ENCODE measurements around the gene CERS6. TPM values are rescaled to one million over a fixed set of nuclear protein-coding genes. Genes with fewer than 3 reads are reported as not detected.

CERS6 gene
- total and polyA plus RNA-seq, 10 of the 15 experiments (the other 5 are each of a cell fraction or from before 2014, with no cell fraction given) = 1.3 to 20.4 (median 14.1) TPM

DNA sequence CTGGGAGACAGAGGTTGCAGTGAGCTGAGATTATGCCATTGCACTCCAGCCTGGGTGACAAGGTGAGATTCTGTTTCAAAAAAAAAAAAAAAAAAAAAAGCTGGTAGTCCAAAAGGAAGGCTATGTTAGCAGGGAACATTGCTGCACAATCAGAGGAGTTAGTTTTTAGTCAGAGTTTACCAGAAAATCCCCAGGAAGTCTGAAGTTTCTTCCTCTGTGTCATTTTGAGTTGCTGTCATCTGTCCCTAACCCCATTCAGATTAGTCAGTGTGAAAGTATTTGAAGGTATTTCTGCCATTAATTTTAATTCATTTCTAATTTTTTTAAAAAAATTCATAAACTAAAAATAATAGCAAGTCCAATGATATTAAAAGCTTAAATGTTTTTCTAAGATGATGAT is 33.5 kb upstream of the CERS6 start:
- no peaks in the 10 kb centered on the region; the same call in 1 of the 2 replicates for H3K4me1 ChIP-seq (ENCODE audit: control insufficient read depth, insufficient read depth, low read length)
- H2AFZ ChIP-seq (ENCODE audit: control insufficient read depth, low read depth, low read length) = no peak overlapping the region
- no peaks in the 10 kb centered on the region for H3K27me3 ChIP-seq (replicated peaks in 1 of 2; ENCODE audit: control insufficient read depth in 2 of 2, insufficient read depth in 2 of 2, low read length in 1 of 2)
- H3K36me3 ChIP-seq (ENCODE audit: control insufficient read depth in 2 of 2, insufficient read depth in 2 of 2, low read length in 1 of 2) = no peaks in the 10 kb centered on the region
- intact Hi-C loops (cut with micrococcal nuclease; ENCODE audit: unreplicated experiment) = loop anchor here (5.0 kb wide), 1 partner anchor 70 kb away; no protein-coding TSS in a partner anchor
- in situ Hi-C loops (cut with MboI) = no loop called here
- no peak overlapping the region for H3K4me3 ChIP-seq
- ChIA-PET SMC1A (ENCODE audit: uncharacterized antibody, unreplicated experiment) (interaction anchor here (0.9 kb wide), 1 partner anchor 289 kb away, joined by 3 read pairs; no protein-coding TSS in a partner anchor), RAD21 (ENCODE audit: unreplicated experiment) (no interaction called here), CTCF (no interaction called here), POLR2A (no interaction called here)
- peaks cover 2% of the 10 kb centered on the region; the same call in 2 of the 3 replicates for H3K9me3 ChIP-seq (replicated peaks; ENCODE audit: control insufficient read depth, insufficient read depth, low read length)
- FAIRE-seq = no peak
- no peak overlapping the region for H3K9ac ChIP-seq (ENCODE audit: control insufficient read depth, insufficient read depth, low read length)
- ATAC-seq = peak; percentile 85
- no peak overlapping the region for H3K4me2 ChIP-seq (ENCODE audit: control insufficient read depth, insufficient read depth)
- no TSS peak for BruUV-seq (replicated peaks)
- no peak overlapping the region for H3K27ac ChIP-seq (ENCODE audit: control insufficient read depth, insufficient read depth)
- peak; percentile 32 for DNase-seq (ENCODE audit: low read depth, low spot score)
- H3K79me2 ChIP-seq (ENCODE audit: control insufficient read depth, insufficient read depth, low read length) = no peaks in the 10 kb centered on the region
- no peaks in the 10 kb centered on the region for H4K20me1 ChIP-seq (ENCODE audit: control insufficient read depth, insufficient read depth)
- TF ChIP-seq BCL11A (IDR thresholded peaks at IDR 0.05; ENCODE audit: low read depth, low read length) (no peak), GABPA (IDR thresholded peaks at IDR 0.05; ENCODE audit: low read depth) (0 out of 2 replicates have a peak, but pooled peaks have one; percentile 28), RELA (IDR thresholded peaks at IDR 0.05; ENCODE audit: borderline replicate concordance, partially characterized antibody) (no peak), NFYA (IDR thresholded peaks at IDR 0.05; ENCODE audit: borderline replicate concordance, low read depth, low read length) (no peak), SREBF1 (IDR thresholded peaks at IDR 0.05; ENCODE audit: low read length) (no peak), PAX8 (IDR thresholded peaks at IDR 0.05) (no peak), MYB (IDR thresholded peaks at IDR 0.05; ENCODE audit: borderline replicate concordance, low read depth, low read length) (no peak), NKRF (conservative IDR thresholded peaks at IDR 0.05) (no peak), POLR2AphosphoS5 (IDR thresholded peaks at IDR 0.05; ENCODE audit: low read length) (no peak), SMARCA5 (IDR thresholded peaks at IDR 0.05) (no peak), JUNB (IDR thresholded peaks at IDR 0.05) (peak; percentile 63), DPF2 (IDR thresholded peaks at IDR 0.05) (no peak), NFIC (IDR thresholded peaks at IDR 0.05; ENCODE audit: low read depth, low read length) (peak; percentile 58)
- TF ChIP-seq, protein P1, sequence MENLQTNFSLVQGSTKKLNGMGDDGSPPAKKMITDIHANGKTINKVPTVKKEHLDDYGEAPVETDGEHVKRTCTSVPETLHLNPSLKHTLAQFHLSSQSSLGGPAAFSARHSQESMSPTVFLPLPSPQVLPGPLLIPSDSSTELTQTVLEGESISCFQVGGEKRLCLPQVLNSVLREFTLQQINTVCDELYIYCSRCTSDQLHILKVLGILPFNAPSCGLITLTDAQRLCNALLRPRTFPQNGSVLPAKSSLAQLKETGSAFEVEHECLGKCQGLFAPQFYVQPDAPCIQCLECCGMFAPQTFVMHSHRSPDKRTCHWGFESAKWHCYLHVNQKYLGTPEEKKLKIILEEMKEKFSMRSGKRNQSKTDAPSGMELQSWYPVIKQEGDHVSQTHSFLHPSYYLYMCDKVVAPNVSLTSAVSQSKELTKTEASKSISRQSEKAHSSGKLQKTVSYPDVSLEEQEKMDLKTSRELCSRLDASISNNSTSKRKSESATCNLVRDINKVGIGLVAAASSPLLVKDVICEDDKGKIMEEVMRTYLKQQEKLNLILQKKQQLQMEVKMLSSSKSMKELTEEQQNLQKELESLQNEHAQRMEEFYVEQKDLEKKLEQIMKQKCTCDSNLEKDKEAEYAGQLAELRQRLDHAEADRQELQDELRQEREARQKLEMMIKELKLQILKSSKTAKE (IDR thresholded peaks at IDR 0.05; ENCODE audit: low read depth, poor library complexity, severe bottlenecking) = no peak
- TF ChIP-seq, protein P2, sequence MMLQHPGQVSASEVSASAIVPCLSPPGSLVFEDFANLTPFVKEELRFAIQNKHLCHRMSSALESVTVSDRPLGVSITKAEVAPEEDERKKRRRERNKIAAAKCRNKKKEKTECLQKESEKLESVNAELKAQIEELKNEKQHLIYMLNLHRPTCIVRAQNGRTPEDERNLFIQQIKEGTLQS (IDR thresholded peaks at IDR 0.05; ENCODE audit: borderline replicate concordance, extremely low read depth, low read depth, low read length) = no peak
- TF ChIP-seq, protein P3, sequence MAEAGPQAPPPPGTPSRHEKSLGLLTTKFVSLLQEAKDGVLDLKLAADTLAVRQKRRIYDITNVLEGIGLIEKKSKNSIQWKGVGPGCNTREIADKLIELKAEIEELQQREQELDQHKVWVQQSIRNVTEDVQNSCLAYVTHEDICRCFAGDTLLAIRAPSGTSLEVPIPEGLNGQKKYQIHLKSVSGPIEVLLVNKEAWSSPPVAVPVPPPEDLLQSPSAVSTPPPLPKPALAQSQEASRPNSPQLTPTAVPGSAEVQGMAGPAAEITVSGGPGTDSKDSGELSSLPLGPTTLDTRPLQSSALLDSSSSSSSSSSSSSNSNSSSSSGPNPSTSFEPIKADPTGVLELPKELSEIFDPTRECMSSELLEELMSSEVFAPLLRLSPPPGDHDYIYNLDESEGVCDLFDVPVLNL (IDR thresholded peaks at IDR 0.05; ENCODE audit: low read depth, low read length) = no peak

Measured in GM12878 (cell line).